ENCODE results near the gene PIGU. TPM values are rescaled to one million over a fixed set of nuclear protein-coding genes. Genes with fewer than 3 reads are reported as not detected.
A peak's percentile ranks its signal among the peaks of the same experiment; 100 is the strongest.
"Not testable (repeated sequence)": the region's sequence is repeated elsewhere in the genome, so short reads cannot be mapped to it uniquely, and the experiment has no call there.

The PIGU gene
- polyA plus RNA-seq, 1 of the 3 experiments (the other 2 are of a cell fraction): 40.3 TPM

GRCh38 chr20:34663213-34663943, 13.5 kb downstream of the PIGU start:
- no peaks in the 10 kb centered on the region for H3K27me3 ChIP-seq (ENCODE audit: insufficient read depth)
- H3K4me2 ChIP-seq: no peak overlapping the region
- H4K20me1 ChIP-seq (ENCODE audit: insufficient read depth): peaks cover 36% of the 10 kb centered on the region
- H3K4me3 ChIP-seq (ENCODE audit: low read depth in 2 of 2, low read length in 1 of 2): no peak overlapping the region
- TF ChIP-seq FOSL2 (IDR thresholded peaks at IDR 0.05; ENCODE audit: borderline replicate concordance, low read depth) (no peak), FOXJ3 (CRISPR knock-in tag; IDR thresholded peaks at IDR 0.05) (no peak), IRF3 (IDR thresholded peaks at IDR 0.05; ENCODE audit: low read depth, low read length) (no peak), TCF12 (IDR thresholded peaks at IDR 0.05) (no peak), SIN3A (IDR thresholded peaks at IDR 0.05; ENCODE audit: borderline replicate concordance, low read depth, low read length) (no peak), NRF1 (IDR thresholded peaks at IDR 0.05; ENCODE audit: low read depth, low read length) (no peak), ELF1 (IDR thresholded peaks at IDR 0.05) (no peak), EP300 (IDR thresholded peaks at IDR 0.05; ENCODE audit: borderline replicate concordance in 1 of 2, low read depth in 1 of 2, low read length in 1 of 2) (no peak), SMC3 (IDR thresholded peaks at IDR 0.05; ENCODE audit: low read depth, low read length) (no peak), YY1 (IDR thresholded peaks at IDR 0.05; ENCODE audit: low read depth) (no peak), CTCF (IDR thresholded peaks at IDR 0.05) (no peak), RAD21 (IDR thresholded peaks at IDR 0.05; ENCODE audit: low read length) (no peak), PBX3 (IDR thresholded peaks at IDR 0.05) (no peak)
- H3K27ac ChIP-seq (ENCODE audit: low read depth in 2 of 2, low read length in 1 of 2): no peak overlapping the region
- H3K36me3 ChIP-seq (replicated peaks in 1 of 2; ENCODE audit: control insufficient read depth in 1 of 2, insufficient read depth in 2 of 2, low read length in 1 of 2): no peaks in the 10 kb centered on the region
- CTCF ChIA-PET: interaction anchor here (1.5 kb wide), 1 partner anchor 50 kb away, joined by 4 read pairs; no protein-coding TSS in a partner anchor
- peaks cover 11% of the 10 kb centered on the region for H3K79me2 ChIP-seq (ENCODE audit: insufficient read depth)
- no peak overlapping the region for H3K9ac ChIP-seq
- no peaks in the 10 kb centered on the region for H3K9me3 ChIP-seq
- no peaks in the 10 kb centered on the region for H3K4me1 ChIP-seq (ENCODE audit: control insufficient read depth in 1 of 2, insufficient read depth in 2 of 2, low read depth in 1 of 2, low read length in 1 of 2)
- 95% methylated on average over 5 of the region's 5 CpGs for WGBS (ENCODE audit: low lambda C conversion rate)
- no peak for DNase-seq
- H3F3A ChIP-seq (replicated peaks; ENCODE audit: insufficient read depth): peaks cover 2% of the 10 kb centered on the region
- H2AFZ ChIP-seq (ENCODE audit: low read depth): no peak overlapping the region
- H3K9me2 ChIP-seq: no peaks in the 10 kb centered on the region
- POLR2A ChIA-PET: no interaction called here

- CTCF ChIA-PET; DNase-seq; H3K4me1 ChIP-seq (ENCODE audit: control insufficient read depth in 1 of 2, insufficient read depth in 2 of 2, low read depth in 1 of 2, low read length in 1 of 2); H3K27ac ChIP-seq (ENCODE audit: low read depth in 2 of 2, low read length in 1 of 2); H2AFZ ChIP-seq (ENCODE audit: low read depth); H3K27me3 ChIP-seq (ENCODE audit: insufficient read depth); H3K9ac ChIP-seq; POLR2A ChIA-PET; H3K9me2 ChIP-seq; H3F3A ChIP-seq (replicated peaks; ENCODE audit: insufficient read depth); H3K79me2 ChIP-seq (ENCODE audit: insufficient read depth); H3K4me2 ChIP-seq; H3K4me3 ChIP-seq (ENCODE audit: low read depth in 2 of 2, low read length in 1 of 2); H3K36me3 ChIP-seq (replicated peaks in 1 of 2; ENCODE audit: control insufficient read depth in 1 of 2, insufficient read depth in 2 of 2, low read length in 1 of 2); H3K9me3 ChIP-seq: not testable (repeated sequence)
- H4K20me1 ChIP-seq (ENCODE audit: insufficient read depth): peaks cover 28% of the 10 kb centered on the region
- 73% methylated on average over 5 of the region's 5 CpGs for WGBS (ENCODE audit: low lambda C conversion rate)
- TF ChIP-seq TEAD4 (IDR thresholded peaks at IDR 0.05; ENCODE audit: borderline replicate concordance, insufficient read depth) (peak; percentile 73; the same call in 1 of the 2 replicates), EP300 (IDR thresholded peaks at IDR 0.05; ENCODE audit: borderline replicate concordance in 1 of 2, low read depth in 1 of 2, low read length in 1 of 2) (peak in 1 of 2 experiments; percentile 37; a peak in 1 of 4 replicates), FOSL2 (IDR thresholded peaks at IDR 0.05; ENCODE audit: borderline replicate concordance, low read depth) (peak; percentile 31; the same call in 1 of the 2 replicates), TCF12 (IDR thresholded peaks at IDR 0.05) (peak; percentile 76), PBX3 (IDR thresholded peaks at IDR 0.05) (peak; percentile 85), JUND (IDR thresholded peaks at IDR 0.05) (peak; percentile 73), NFIC (IDR thresholded peaks at IDR 0.05; ENCODE audit: borderline replicate concordance) (peak; percentile 39; the same call in 1 of the 2 replicates)
These were observed 15.1 kb downstream of the PIGU start for GRCh38 chr20:34661811-34662210.

- H3K27ac ChIP-seq (ENCODE audit: low read depth in 2 of 2, low read length in 1 of 2); H3K4me2 ChIP-seq; H3K27me3 ChIP-seq (ENCODE audit: insufficient read depth); H3K79me2 ChIP-seq (ENCODE audit: insufficient read depth); H3K9ac ChIP-seq; CTCF ChIA-PET; H2AFZ ChIP-seq (ENCODE audit: low read depth); H3K9me3 ChIP-seq; H3K9me2 ChIP-seq; H3K36me3 ChIP-seq (replicated peaks in 1 of 2; ENCODE audit: control insufficient read depth in 1 of 2, insufficient read depth in 2 of 2, low read length in 1 of 2); H3F3A ChIP-seq (replicated peaks; ENCODE audit: insufficient read depth); H3K4me3 ChIP-seq (ENCODE audit: low read depth in 2 of 2, low read length in 1 of 2); DNase-seq; H3K4me1 ChIP-seq (ENCODE audit: control insufficient read depth in 1 of 2, insufficient read depth in 2 of 2, low read depth in 1 of 2, low read length in 1 of 2); POLR2A ChIA-PET: not testable (repeated sequence)
- H4K20me1 ChIP-seq (ENCODE audit: insufficient read depth): peaks cover 24% of the 10 kb centered on the region
- WGBS (ENCODE audit: low lambda C conversion rate): no CpG with 5 or more reads among the region's 31 CpGs
These were observed 18.2 kb downstream of the PIGU start for GRCh38 chr20:34658654-34659053.
